ENCODE measurements around the gene PLD6.

PLD6 gene

GRCh38 chr17:17216776-17217175 is 10.6 kb upstream of the PLD6 start:
- DNase-seq (ENCODE audit: low read depth): no peak
- no peak overlapping the region for H3K4me3 ChIP-seq (ENCODE audit: low read depth, low read length)
- TF ChIP-seq, protein P1, sequence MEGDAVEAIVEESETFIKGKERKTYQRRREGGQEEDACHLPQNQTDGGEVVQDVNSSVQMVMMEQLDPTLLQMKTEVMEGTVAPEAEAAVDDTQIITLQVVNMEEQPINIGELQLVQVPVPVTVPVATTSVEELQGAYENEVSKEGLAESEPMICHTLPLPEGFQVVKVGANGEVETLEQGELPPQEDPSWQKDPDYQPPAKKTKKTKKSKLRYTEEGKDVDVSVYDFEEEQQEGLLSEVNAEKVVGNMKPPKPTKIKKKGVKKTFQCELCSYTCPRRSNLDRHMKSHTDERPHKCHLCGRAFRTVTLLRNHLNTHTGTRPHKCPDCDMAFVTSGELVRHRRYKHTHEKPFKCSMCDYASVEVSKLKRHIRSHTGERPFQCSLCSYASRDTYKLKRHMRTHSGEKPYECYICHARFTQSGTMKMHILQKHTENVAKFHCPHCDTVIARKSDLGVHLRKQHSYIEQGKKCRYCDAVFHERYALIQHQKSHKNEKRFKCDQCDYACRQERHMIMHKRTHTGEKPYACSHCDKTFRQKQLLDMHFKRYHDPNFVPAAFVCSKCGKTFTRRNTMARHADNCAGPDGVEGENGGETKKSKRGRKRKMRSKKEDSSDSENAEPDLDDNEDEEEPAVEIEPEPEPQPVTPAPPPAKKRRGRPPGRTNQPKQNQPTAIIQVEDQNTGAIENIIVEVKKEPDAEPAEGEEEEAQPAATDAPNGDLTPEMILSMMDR (IDR thresholded peaks at IDR 0.05; ENCODE audit: control insufficient read depth, extremely low read depth, insufficient read depth): peak; percentile 49

DNA sequence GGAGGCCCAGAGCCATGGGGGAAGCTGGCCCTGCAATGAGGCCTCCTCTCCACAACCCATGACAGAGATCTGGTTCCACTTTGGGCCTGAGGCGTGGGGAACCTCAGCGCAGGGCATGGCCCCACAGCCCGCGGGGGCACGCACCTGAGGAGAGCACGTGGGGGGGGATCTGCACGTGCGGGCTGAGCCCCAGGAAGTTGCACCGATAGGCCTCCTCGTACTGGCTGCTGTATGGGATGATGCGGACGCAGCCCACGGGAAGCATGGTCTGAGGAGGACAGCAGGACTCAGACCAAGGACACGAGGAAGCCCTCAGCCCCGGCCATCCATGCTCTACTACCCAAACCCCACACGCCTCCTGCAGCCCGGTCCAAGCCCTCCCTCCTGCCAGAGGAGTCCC is 10.1 kb upstream of the PLD6 start:
- DNase-seq (ENCODE audit: low read depth): no peak
- no peak overlapping the region for H3K4me3 ChIP-seq (ENCODE audit: low read depth, low read length)
- TF ChIP-seq, protein P1 (IDR thresholded peaks at IDR 0.05; ENCODE audit: control insufficient read depth, extremely low read depth, insufficient read depth): no peak

DNA sequence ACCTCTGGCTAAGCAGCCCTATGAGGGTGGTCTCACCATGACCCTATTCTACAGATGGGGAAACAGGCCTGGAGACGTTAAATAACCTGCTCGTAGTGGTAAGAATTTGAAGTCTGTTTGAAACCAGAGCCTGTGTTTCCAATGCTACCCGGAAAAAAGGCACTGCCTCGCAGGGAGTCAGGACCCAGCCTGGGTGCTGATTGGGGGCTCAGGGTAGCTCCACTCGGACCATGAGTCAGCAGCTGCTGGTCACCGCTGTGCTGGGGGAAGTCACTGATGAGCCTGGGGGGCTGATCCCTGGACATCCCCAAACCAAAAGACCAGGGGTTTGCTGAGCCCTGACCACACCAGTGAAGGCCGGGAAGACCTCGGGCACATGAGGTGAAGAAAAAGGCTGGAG is 9.4 kb upstream of the PLD6 start:
- H3K4me3 ChIP-seq (ENCODE audit: low read depth, low read length): no peak overlapping the region
- DNase-seq (ENCODE audit: low read depth): no peak
- TF ChIP-seq, protein P1 (IDR thresholded peaks at IDR 0.05; ENCODE audit: control insufficient read depth, extremely low read depth, insufficient read depth): no peak

DNA sequence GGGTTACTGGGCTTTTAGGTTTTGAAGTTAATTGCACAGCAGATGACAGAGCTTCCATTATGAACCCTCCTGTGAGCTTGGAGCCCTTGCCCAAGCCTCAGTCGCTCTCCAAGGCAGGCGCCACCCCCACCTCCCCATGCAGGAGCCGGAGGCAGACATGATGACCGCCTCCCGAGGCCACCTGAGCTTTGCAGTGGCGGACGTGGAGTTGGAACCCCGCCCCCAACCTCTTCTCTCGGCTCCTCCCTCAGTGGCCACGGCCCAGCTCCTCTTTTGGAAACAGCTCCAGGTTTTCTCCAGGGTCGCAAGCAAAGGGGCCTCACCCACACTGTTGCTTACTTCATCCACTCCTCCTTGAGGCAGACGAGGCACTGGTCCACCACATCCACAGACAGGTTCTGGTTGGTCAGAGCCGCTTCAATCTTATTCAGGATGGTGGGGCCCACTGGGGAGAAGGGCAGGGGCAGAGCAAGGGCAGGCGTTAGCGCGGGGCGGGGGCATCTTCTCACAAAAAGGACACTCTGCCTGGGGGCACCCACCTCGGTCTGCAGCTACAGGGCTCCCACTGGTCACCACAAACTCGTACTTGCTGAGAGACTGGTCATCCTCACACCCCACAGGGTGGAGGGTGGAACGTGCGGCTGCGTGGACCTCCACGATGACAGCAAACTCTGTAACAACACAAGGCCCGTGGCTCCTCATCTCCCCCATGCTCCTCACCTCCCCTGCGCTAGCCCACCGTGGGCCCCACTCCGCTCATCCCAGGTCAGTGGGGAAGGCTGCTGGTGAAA is 8.7 kb upstream of the PLD6 start:
- DNase-seq (ENCODE audit: low read depth): no peak
- no peak overlapping the region for H3K4me3 ChIP-seq (ENCODE audit: low read depth, low read length)
- TF ChIP-seq, protein P1 (IDR thresholded peaks at IDR 0.05; ENCODE audit: control insufficient read depth, extremely low read depth, insufficient read depth): no peak

DNA sequence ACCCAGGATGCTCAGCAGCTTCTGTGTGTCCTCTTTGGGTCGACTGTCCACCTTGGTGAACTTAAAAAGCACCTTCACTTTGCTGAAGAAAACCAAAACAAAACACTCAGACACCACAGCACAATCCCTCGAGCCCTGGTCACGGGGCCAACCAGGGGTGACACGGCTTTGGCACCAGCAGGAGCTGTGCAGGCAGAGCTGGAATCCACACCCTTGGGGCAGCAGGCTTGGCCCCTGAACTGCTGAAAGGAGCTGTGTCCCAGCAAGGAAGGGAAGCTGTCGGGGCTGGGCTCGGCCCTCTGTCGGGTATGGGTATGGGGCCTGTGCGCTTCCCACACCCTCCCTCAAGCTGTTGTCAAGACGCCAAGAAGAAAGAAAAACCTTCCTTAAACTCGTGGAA is 7.6 kb upstream of the PLD6 start:
- no peak for DNase-seq (ENCODE audit: low read depth)
- TF ChIP-seq, protein P1 (IDR thresholded peaks at IDR 0.05; ENCODE audit: control insufficient read depth, extremely low read depth, insufficient read depth): no peak
- no peak overlapping the region for H3K4me3 ChIP-seq (ENCODE audit: low read depth, low read length)

GRCh38 chr17:17207998-17208397 is 1.9 kb upstream of the PLD6 start:
- TF ChIP-seq, protein P1 (IDR thresholded peaks at IDR 0.05; ENCODE audit: control insufficient read depth, extremely low read depth, insufficient read depth): no peak
- no peak overlapping the region for H3K4me3 ChIP-seq (ENCODE audit: low read depth, low read length)
- no peak for DNase-seq (ENCODE audit: low read depth)

- DNase-seq (ENCODE audit: low read depth): no peak
- TF ChIP-seq, protein P1 (IDR thresholded peaks at IDR 0.05; ENCODE audit: control insufficient read depth, extremely low read depth, insufficient read depth): no peak
- H3K4me3 ChIP-seq (ENCODE audit: low read depth, low read length): no peak overlapping the region
Observed at GRCh38 chr17:17206913-17207335, 791 bp upstream of the PLD6 start.
